ENCODE results near the gene AUTS2. TPM values are rescaled to one million over a fixed set of nuclear protein-coding genes. Genes with fewer than 3 reads are reported as not detected.

The AUTS2 gene
- total and polyA plus RNA-seq, 10 of the 15 experiments (the other 5 are each of a cell fraction or from before 2014, with no cell fraction given) = 6.4 to 55.6 (median 21.6) TPM

- TF ChIP-seq ZNF274 (IDR thresholded peaks at IDR 0.05; ENCODE audit: insufficient read depth, insufficient read length) (no peak), CHD2 (IDR thresholded peaks at IDR 0.05; ENCODE audit: borderline replicate concordance, low read depth, low read length) (no peak), REST (IDR thresholded peaks at IDR 0.05; ENCODE audit: low read depth, low read length) (no peak), EP300 (IDR thresholded peaks at IDR 0.05; ENCODE audit: borderline replicate concordance in 1 of 2, control insufficient read depth in 1 of 2, low read depth in 2 of 2, low read length in 2 of 2) (no peak), CHD1 (IDR thresholded peaks at IDR 0.05; ENCODE audit: low read depth, low read length) (no peak), IRF5 (IDR thresholded peaks at IDR 0.05; ENCODE audit: borderline replicate concordance) (no peak), ZBED1 (IDR thresholded peaks at IDR 0.05; ENCODE audit: borderline replicate concordance) (no peak), FOXM1 (IDR thresholded peaks at IDR 0.05; ENCODE audit: low read depth, low read length) (no peak), POLR2AphosphoS5 (IDR thresholded peaks at IDR 0.05; ENCODE audit: low read length) (no peak), IKZF1 (conservative IDR thresholded peaks at IDR 0.05) (no peak)
- TF ChIP-seq, protein P1, sequence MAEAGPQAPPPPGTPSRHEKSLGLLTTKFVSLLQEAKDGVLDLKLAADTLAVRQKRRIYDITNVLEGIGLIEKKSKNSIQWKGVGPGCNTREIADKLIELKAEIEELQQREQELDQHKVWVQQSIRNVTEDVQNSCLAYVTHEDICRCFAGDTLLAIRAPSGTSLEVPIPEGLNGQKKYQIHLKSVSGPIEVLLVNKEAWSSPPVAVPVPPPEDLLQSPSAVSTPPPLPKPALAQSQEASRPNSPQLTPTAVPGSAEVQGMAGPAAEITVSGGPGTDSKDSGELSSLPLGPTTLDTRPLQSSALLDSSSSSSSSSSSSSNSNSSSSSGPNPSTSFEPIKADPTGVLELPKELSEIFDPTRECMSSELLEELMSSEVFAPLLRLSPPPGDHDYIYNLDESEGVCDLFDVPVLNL (IDR thresholded peaks at IDR 0.05; ENCODE audit: low read depth, low read length) = no peak
Observed at GRCh38 chr7:70714506-70715038, 1116.3 kb downstream of the AUTS2 start (continued).

Data from GM12878 (cell line).